Natural killer cell (primary cell): ENCODE measurements around the gene RECK. TPM values are rescaled to one million over a fixed set of nuclear protein-coding genes. Genes with fewer than 3 reads are reported as not detected.
A peak's percentile ranks its signal among the peaks of the same experiment; 100 is the strongest.
"Not testable (repeated sequence)": the region's sequence is repeated elsewhere in the genome, so short reads cannot be mapped to it uniquely, and the experiment has no call there.

Experiments used
- ATAC-seq, 3 donors: fragments of 150-1000 bp in 2 of 3; fragments of 200-7000 bp in 1 of 3; cut with Tn5 transposase; 1 replicate in 1 of 3; 2 replicates in 2 of 3; pipeline ENCODE4 v1.10.0; 2021; ENCODE audit warnings: mild to moderate bottlenecking in 2 of 3, moderate library complexity in 2 of 3
- DNase-seq, 2 donors: peaks; one replicate each; pipeline versions ENCODE4 v3.0.0 to v3.0.0-alpha.2; 2013 to 2021; ENCODE audit warnings: mixed read lengths in 1 of 2
- H3K27ac ChIP-seq: one replicate; pipeline ENCODE4 v1.5.1; 2013; ENCODE audit warnings: mild to moderate bottlenecking, low read length
- H3K27me3 ChIP-seq: one replicate; pipeline ENCODE4 v1.6.1; 2013; ENCODE audit warnings: low read length; ENCODE audit not compliant: control insufficient read depth, insufficient read depth
- H3K36me3 ChIP-seq: one replicate; pipeline ENCODE4 v1.6.1; 2013; ENCODE audit warnings: low read length; ENCODE audit not compliant: control insufficient read depth, insufficient read depth
- H3K4me1 ChIP-seq: one replicate; pipeline ENCODE4 v1.6.1; 2013; ENCODE audit warnings: low read length; ENCODE audit not compliant: control insufficient read depth, insufficient read depth
- H3K4me3 ChIP-seq: one replicate; pipeline ENCODE4 v1.5.1; 2013; ENCODE audit warnings: low read length
- H3K9me3 ChIP-seq: one replicate; pipeline ENCODE4 v1.6.1; 2013; ENCODE audit warnings: low read length; ENCODE audit not compliant: control insufficient read depth, insufficient read depth
- H3K27ac Mint-ChIP-seq, 2 donors: one replicate each; pipeline ENCODE4 v1.8.0; 2022; ENCODE audit warnings: mild to moderate bottlenecking in 2 of 2, mixed read lengths in 2 of 2, moderate library complexity in 1 of 2
- H3K27me3 Mint-ChIP-seq, 2 donors: one replicate each; pipeline ENCODE4 v1.8.0; 2022; ENCODE audit warnings: low read depth in 2 of 2, mixed read lengths in 2 of 2
- H3K36me3 Mint-ChIP-seq: one replicate; pipeline ENCODE4 v1.8.0; 2022; ENCODE audit warnings: mixed read lengths
- H3K4me1 Mint-ChIP-seq, 2 donors: one replicate each; pipeline ENCODE4 v1.8.0; 2022; ENCODE audit warnings: mixed read lengths in 2 of 2
- H3K4me3 Mint-ChIP-seq: one replicate; pipeline ENCODE4 v1.8.0; 2022; ENCODE audit warnings: mild to moderate bottlenecking, moderate library complexity, mixed read lengths
- H3K9me3 Mint-ChIP-seq, 2 donors: one replicate each; pipeline ENCODE4 v1.8.0; 2022; ENCODE audit warnings: mixed read lengths in 2 of 2
- WGBS: methylation state at CpG from one replicate; pipeline ENCODE4 v1.1.7; 2013; ENCODE audit warnings: missing lambda C conversion rate; ENCODE audit not compliant: insufficient coverage; 5-methylcytosine and 5-hydroxymethylcytosine counted together
- intact Hi-C: fragments of 100-400 bp; cut with micrococcal nuclease; formaldehyde crosslinking; loops from one replicate; pipeline ENCODE4 v1.14.2; 2022
- total RNA-seq, 4 donors: library from RNA; stranded (reverse); fragments of 120-200 nt in 1 of 4; gene quantifications; one replicate each; pipeline versions ENCODE4 v1.2.3 to v1.2.4, GENCODE V29; 2013 to 2022
- TF ChIP-seq, protein P1 (sequence below): fragments of 200-600 bp; IDR thresholded peaks from one replicate; pipeline ENCODE4 v1.8.0; 2022; ENCODE audit warnings: antibody characterized with exemption

The RECK gene
- total RNA-seq, 3 donors from 2014 or later (not counting 1 experiment from before 2014, with no cell fraction given), result 7.4 to 10.3 (median 8.0) TPM

DNA sequence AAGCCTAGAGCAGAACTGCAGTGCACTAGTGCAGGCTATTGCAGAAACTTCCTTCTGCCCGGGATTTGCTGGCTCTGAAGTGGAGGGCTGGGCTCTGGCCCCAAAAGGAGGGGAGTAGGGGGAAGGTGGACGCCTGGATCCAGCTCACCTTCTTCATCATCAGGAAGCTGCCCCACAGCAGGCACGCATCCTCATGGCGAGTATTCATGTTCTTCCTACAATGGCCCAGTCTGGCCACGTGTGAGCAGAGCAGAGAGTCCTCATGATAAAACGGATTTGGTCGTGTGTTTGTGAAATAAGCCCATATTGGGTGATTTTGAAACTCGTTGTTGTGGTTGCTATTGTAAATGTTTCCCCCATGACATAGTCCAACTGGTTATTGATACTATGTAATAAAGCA is 91.6 kb downstream of the RECK start:
- Mint-ChIP-seq H3K9me3 (no peaks in the 10 kb centered on the region), H3K4me1 (peaks cover 16 to 25% of the 10 kb centered on the region in 2 donors), H3K4me3 (no peak overlapping the region), H3K27me3 (no peaks in the 10 kb centered on the region), H3K36me3 (no peaks in the 10 kb centered on the region), H3K27ac (peak overlapping the region in 1 of 2 donors; percentile 62)
- H3K9me3 ChIP-seq, result no peaks in the 10 kb centered on the region
- 84% methylated on average over 7 of the region's 8 CpGs for WGBS
- DNase-seq (no peak), ATAC-seq (no peak)
- no peaks in the 10 kb centered on the region for H3K27me3 ChIP-seq
- no peaks in the 10 kb centered on the region for H3K36me3 ChIP-seq
- no peak overlapping the region for H3K27ac ChIP-seq
- peaks cover 17% of the 10 kb centered on the region for H3K4me1 ChIP-seq
- H3K4me3 ChIP-seq, result no peak overlapping the region
- TF ChIP-seq, protein P1, sequence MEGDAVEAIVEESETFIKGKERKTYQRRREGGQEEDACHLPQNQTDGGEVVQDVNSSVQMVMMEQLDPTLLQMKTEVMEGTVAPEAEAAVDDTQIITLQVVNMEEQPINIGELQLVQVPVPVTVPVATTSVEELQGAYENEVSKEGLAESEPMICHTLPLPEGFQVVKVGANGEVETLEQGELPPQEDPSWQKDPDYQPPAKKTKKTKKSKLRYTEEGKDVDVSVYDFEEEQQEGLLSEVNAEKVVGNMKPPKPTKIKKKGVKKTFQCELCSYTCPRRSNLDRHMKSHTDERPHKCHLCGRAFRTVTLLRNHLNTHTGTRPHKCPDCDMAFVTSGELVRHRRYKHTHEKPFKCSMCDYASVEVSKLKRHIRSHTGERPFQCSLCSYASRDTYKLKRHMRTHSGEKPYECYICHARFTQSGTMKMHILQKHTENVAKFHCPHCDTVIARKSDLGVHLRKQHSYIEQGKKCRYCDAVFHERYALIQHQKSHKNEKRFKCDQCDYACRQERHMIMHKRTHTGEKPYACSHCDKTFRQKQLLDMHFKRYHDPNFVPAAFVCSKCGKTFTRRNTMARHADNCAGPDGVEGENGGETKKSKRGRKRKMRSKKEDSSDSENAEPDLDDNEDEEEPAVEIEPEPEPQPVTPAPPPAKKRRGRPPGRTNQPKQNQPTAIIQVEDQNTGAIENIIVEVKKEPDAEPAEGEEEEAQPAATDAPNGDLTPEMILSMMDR, result no peak
- intact Hi-C loops, result no loop called here

GRCh38 chr9:36129139-36129538 is 92.4 kb downstream of the RECK start:
- Histone ChIP-seq H3K27ac (no peak overlapping the region), H3K4me1 (peaks cover 17% of the 10 kb centered on the region), H3K4me3 (no peak overlapping the region), H3K36me3 (no peaks in the 10 kb centered on the region), H3K9me3 (no peaks in the 10 kb centered on the region), H3K27me3 (no peaks in the 10 kb centered on the region)
- intact Hi-C loops, result no loop called here
- Mint-ChIP-seq H3K4me3 (peak overlapping the region; percentile 25), H3K9me3 (no peaks in the 10 kb centered on the region), H3K27ac (no peak overlapping the region), H3K27me3 (no peaks in the 10 kb centered on the region), H3K4me1 (peaks cover 16 to 25% of the 10 kb centered on the region in 2 donors), H3K36me3 (no peaks in the 10 kb centered on the region)
- TF ChIP-seq, protein P1, result no peak
- no peak for ATAC-seq
- no peak for DNase-seq
- WGBS, result 97% methylated on average over 12 of the region's 12 CpGs

- H3K36me3 Mint-ChIP-seq, DNase-seq, intact Hi-C loops, H3K36me3 ChIP-seq, ATAC-seq, H3K27ac ChIP-seq, H3K9me3 ChIP-seq, H3K9me3 Mint-ChIP-seq, H3K27me3 ChIP-seq, H3K4me3 Mint-ChIP-seq, H3K4me3 ChIP-seq, H3K27me3 Mint-ChIP-seq, H3K27ac Mint-ChIP-seq: not testable (repeated sequence)
- H3K4me1 ChIP-seq, result peaks cover 29% of the 10 kb centered on the region
- peaks cover 16 to 26% of the 10 kb centered on the region in 2 donors for H3K4me1 Mint-ChIP-seq
- whole genome bisulfite sequencing, result 96% methylated on average over 7 of the region's 7 CpGs
These were observed 95.0 kb downstream of the RECK start for GRCh38 chr9:36131666-36132065.

GRCh38 chr9:36132086-36132485 is 95.4 kb downstream of the RECK start:
- TF ChIP-seq, protein P1, result no peak
- ATAC-seq, result no peak
- Histone ChIP-seq H3K4me1 (peaks cover 28% of the 10 kb centered on the region), H3K9me3 (no peaks in the 10 kb centered on the region), H3K27ac (no peak overlapping the region), H3K36me3 (no peaks in the 10 kb centered on the region), H3K4me3 (no peak overlapping the region), H3K27me3 (no peaks in the 10 kb centered on the region)
- H3K27ac Mint-ChIP-seq, result no peak overlapping the region
- H3K27me3 Mint-ChIP-seq, result no peaks in the 10 kb centered on the region
- DNase-seq, result no peak
- peaks cover 15 to 24% of the 10 kb centered on the region in 2 donors for H3K4me1 Mint-ChIP-seq
- WGBS, result 100% methylated on average over 3 of the region's 3 CpGs
- H3K4me3 Mint-ChIP-seq, result no peak overlapping the region
- H3K9me3 Mint-ChIP-seq, result no peaks in the 10 kb centered on the region
- intact Hi-C loops, result no loop called here
- no peaks in the 10 kb centered on the region for H3K36me3 Mint-ChIP-seq
